CD4-positive, alpha-beta T cell (primary cell): Measurements from ENCODE around the gene WWOX. TPM values are rescaled to one million over a fixed set of nuclear protein-coding genes. Genes with fewer than 3 reads are reported as not detected.

Source experiments
- ATAC-seq: fragments of 200-7000 bp; cut with Tn5 transposase; one replicate; pipeline ENCODE4 v1.10.0; 2022; ENCODE audit warnings: mild to moderate bottlenecking; ENCODE audit not compliant: poor library complexity
- CTCF ChIA-PET: fragments of 350-600 bp; sonication (Branson Sonifier 250); formaldehyde crosslinking; loops from one replicate; lab custom pipeline; 2021; ENCODE audit warnings: antibody characterized with exemption, inconsistent platforms; lab: Charles Lee
- POLR2A ChIA-PET: fragments of 350-600 bp; sonication (Branson Sonifier 250); formaldehyde crosslinking; loops from one replicate; lab custom pipeline; 2021; ENCODE audit warnings: antibody characterized with exemption, inconsistent platforms; lab: Charles Lee
- DNase-seq, 14 experiments: peaks; one replicate each; pipeline ENCODE4 v3.0.0-alpha.2; 2013 to 2020; ENCODE audit warnings: mixed read lengths in 2 of 14
- H3K27ac ChIP-seq, 2 donors: one replicate each; pipeline versions ENCODE4 v1.5.1 to v1.7.0; 2013; ENCODE audit warnings: low read length in 2 of 2, low read depth in 1 of 2, mild to moderate bottlenecking in 1 of 2
- H3K27me3 ChIP-seq, 2 experiments: 1 replicate in 1 of 2; 2 replicates in 1 of 2; pipeline versions ENCODE4 v1.6.1 to v1.7.0; 2013; ENCODE audit warnings: low read length in 2 of 2, control low read depth in 1 of 2, mild to moderate bottlenecking in 1 of 2, moderate library complexity in 1 of 2; ENCODE audit not compliant: insufficient read depth in 2 of 2, control insufficient read depth in 1 of 2
- H3K36me3 ChIP-seq: one replicate; pipeline ENCODE4 v1.6.1; 2013; ENCODE audit warnings: low read length, control low read depth; ENCODE audit not compliant: insufficient read depth
- H3K4me1 ChIP-seq: one replicate; pipeline ENCODE4 v1.6.1; 2013; ENCODE audit warnings: low read length, control low read depth; ENCODE audit not compliant: insufficient read depth
- H3K4me3 ChIP-seq: one replicate; pipeline ENCODE4 v1.5.1; 2013; ENCODE audit warnings: mild to moderate bottlenecking, low read length, moderate library complexity
- H3K9me3 ChIP-seq, 2 experiments: 1 replicate in 1 of 2; 2 replicates in 1 of 2; pipeline versions ENCODE4 v1.6.1 to v1.7.0; 2013; ENCODE audit warnings: low read length in 2 of 2, mild to moderate bottlenecking in 2 of 2, control low read depth in 1 of 2, moderate library complexity in 1 of 2; ENCODE audit not compliant: control insufficient read depth in 1 of 2, insufficient read depth in 1 of 2
- H3K27ac Mint-ChIP-seq: one replicate; pipeline ENCODE4 v1.8.0; 2020; ENCODE audit warnings: mixed read lengths
- H3K27me3 Mint-ChIP-seq: one replicate; pipeline ENCODE4 v1.8.0; 2021; ENCODE audit warnings: mixed read lengths
- H3K36me3 Mint-ChIP-seq: one replicate; pipeline ENCODE4 v1.8.0; 2021; ENCODE audit warnings: low read depth, mixed read lengths
- H3K4me1 Mint-ChIP-seq: one replicate; pipeline ENCODE4 v1.8.0; 2021; ENCODE audit warnings: low read depth, mixed read lengths
- H3K4me3 Mint-ChIP-seq: one replicate; pipeline ENCODE4 v1.8.0; 2020; ENCODE audit warnings: mild to moderate bottlenecking, mixed read lengths
- H3K9me3 Mint-ChIP-seq: one replicate; pipeline ENCODE4 v1.8.0; 2020; ENCODE audit warnings: mixed read lengths
- intact Hi-C, 2 experiments: fragments of 100-400 bp; cut with DNase I in 1 of 2; cut with micrococcal nuclease in 1 of 2; formaldehyde crosslinking; loops; one replicate each; pipeline versions ENCODE4 v1.15.1 to v1.9.0; 2023 to 2025; cut with DNase I, micrococcal nuclease
- total RNA-seq, 174 experiments: library from RNA in 2 of 174; stranded (reverse) in 2 of 174; gene quantifications; one replicate each; pipeline ENCODE4 v1.2.3 and lab custom pipeline; 2021 to 2026
- TF ChIP-seq, protein P1 (sequence below): fragments of 200-600 bp; IDR thresholded peaks from one replicate; pipeline ENCODE4 v1.8.0; 2022; ENCODE audit warnings: antibody characterized with exemption, mild to moderate bottlenecking

The WWOX gene
- total RNA-seq, 2 experiments from 2014 or later, result 19.3 to 21.7 TPM

DNA sequence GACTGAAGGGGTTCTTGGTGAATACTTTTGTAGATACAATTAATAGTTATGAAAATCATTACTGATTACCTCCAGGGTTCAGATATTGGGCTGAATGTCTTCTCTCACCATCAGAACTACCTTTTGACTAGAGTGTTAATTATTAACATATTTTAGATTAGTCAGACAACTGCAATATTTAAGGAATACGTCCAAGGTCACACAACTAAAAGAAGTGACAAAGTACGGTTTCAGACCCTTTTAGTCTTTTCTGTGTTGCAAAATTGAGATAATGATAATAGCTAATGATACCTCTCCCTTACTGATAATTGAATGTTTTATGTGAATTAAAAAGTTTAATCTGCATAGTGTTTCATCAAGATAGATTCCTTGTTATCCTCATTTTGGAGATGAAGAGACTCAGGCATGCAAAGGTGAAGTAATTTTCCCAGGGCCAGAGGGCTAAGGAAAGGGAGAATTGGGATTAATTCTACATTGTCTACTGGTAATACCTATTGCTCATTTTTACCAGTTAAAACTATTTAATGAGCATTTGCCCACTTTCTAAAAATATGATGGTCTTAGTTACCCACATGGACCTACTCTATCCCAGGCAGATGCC lies 107.3 kb downstream of the WWOX start:
- Histone ChIP-seq H3K36me3 (no peaks in the 10 kb centered on the region), H3K27me3 (no peaks in the 10 kb centered on the region), H3K4me1 (no peaks in the 10 kb centered on the region), H3K27ac (no peak overlapping the region), H3K4me3 (no peak overlapping the region), H3K9me3 (no peaks in the 10 kb centered on the region)
- no peak overlapping the region for H3K4me3 Mint-ChIP-seq
- DNase-seq, result no peak
- no peaks in the 10 kb centered on the region for H3K4me1 Mint-ChIP-seq
- no peaks in the 10 kb centered on the region for H3K27me3 Mint-ChIP-seq
- intact Hi-C loops, result no loop called here
- TF ChIP-seq, protein P1, sequence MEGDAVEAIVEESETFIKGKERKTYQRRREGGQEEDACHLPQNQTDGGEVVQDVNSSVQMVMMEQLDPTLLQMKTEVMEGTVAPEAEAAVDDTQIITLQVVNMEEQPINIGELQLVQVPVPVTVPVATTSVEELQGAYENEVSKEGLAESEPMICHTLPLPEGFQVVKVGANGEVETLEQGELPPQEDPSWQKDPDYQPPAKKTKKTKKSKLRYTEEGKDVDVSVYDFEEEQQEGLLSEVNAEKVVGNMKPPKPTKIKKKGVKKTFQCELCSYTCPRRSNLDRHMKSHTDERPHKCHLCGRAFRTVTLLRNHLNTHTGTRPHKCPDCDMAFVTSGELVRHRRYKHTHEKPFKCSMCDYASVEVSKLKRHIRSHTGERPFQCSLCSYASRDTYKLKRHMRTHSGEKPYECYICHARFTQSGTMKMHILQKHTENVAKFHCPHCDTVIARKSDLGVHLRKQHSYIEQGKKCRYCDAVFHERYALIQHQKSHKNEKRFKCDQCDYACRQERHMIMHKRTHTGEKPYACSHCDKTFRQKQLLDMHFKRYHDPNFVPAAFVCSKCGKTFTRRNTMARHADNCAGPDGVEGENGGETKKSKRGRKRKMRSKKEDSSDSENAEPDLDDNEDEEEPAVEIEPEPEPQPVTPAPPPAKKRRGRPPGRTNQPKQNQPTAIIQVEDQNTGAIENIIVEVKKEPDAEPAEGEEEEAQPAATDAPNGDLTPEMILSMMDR, result no peak
- no peak overlapping the region for H3K27ac Mint-ChIP-seq
- ChIA-PET CTCF (interaction anchor here (0.6 kb wide), 1 partner anchor 21 kb away, joined by 4 read pairs; no protein-coding TSS in a partner anchor), POLR2A (no interaction called here)
- no peaks in the 10 kb centered on the region for H3K36me3 Mint-ChIP-seq
- no peak for ATAC-seq
- H3K9me3 Mint-ChIP-seq, result no peaks in the 10 kb centered on the region

- H3K4me1 ChIP-seq, result no peaks in the 10 kb centered on the region
- H3K36me3 ChIP-seq, result no peaks in the 10 kb centered on the region
- no peak overlapping the region for H3K27ac ChIP-seq
- ChIA-PET POLR2A (no interaction called here), CTCF (no interaction called here)
- TF ChIP-seq, protein P1, result no peak
- ATAC-seq (no peak), DNase-seq (no peak)
- H3K27me3 ChIP-seq, result no peaks in the 10 kb centered on the region
- H3K9me3 ChIP-seq, result peaks cover 0 to 4% of the 10 kb centered on the region in 2 experiments
- Mint-ChIP-seq H3K4me3 (no peak overlapping the region), H3K27ac (no peak overlapping the region), H3K9me3 (no peaks in the 10 kb centered on the region), H3K36me3 (no peaks in the 10 kb centered on the region), H3K4me1 (no peaks in the 10 kb centered on the region), H3K27me3 (no peaks in the 10 kb centered on the region)
- H3K4me3 ChIP-seq, result no peak overlapping the region
- intact Hi-C loops, result no loop called here
Observed at GRCh38 chr16:78209951-78210661, 110.7 kb downstream of the WWOX start.

GRCh38 chr16:78211020-78211599 lies 111.7 kb downstream of the WWOX start:
- TF ChIP-seq, protein P1, result no peak
- intact Hi-C loops, result no loop called here
- Mint-ChIP-seq H3K9me3 (no peaks in the 10 kb centered on the region), H3K36me3 (no peaks in the 10 kb centered on the region), H3K27me3 (no peaks in the 10 kb centered on the region), H3K4me3 (no peak overlapping the region), H3K27ac (no peak overlapping the region), H3K4me1 (no peaks in the 10 kb centered on the region)
- ChIA-PET CTCF (no interaction called here), POLR2A (no interaction called here)
- Histone ChIP-seq H3K4me1 (no peaks in the 10 kb centered on the region), H3K4me3 (no peak overlapping the region), H3K27ac (no peak overlapping the region), H3K9me3 (peaks cover 0 to 4% of the 10 kb centered on the region in 2 experiments), H3K36me3 (no peaks in the 10 kb centered on the region), H3K27me3 (no peaks in the 10 kb centered on the region)
- DNase-seq (no peak), ATAC-seq (no peak)
